ENCODE measurements around the gene DNAH7.

DNA sequence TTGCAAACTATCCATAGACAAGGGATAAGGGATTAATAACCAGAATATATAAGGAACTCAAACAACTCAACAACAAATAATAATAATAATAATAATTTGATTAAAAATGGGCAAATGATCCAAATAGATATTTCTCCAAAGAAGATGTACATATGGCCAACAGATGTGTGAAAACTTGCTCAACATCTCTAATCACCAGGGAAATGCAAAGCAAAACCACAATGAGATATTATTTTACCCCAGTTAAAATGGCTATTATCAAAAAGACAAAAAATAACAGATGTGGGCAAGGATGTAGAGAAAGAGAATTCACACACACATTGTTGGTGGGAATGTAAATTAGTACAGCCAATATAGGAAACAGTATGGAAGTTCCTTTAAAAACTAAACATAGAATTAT is 26.9 kb downstream of the DNAH7 start:
- TF ChIP-seq EP300 (IDR thresholded peaks at IDR 0.05), result no peak
- TF ChIP-seq, protein P1, sequence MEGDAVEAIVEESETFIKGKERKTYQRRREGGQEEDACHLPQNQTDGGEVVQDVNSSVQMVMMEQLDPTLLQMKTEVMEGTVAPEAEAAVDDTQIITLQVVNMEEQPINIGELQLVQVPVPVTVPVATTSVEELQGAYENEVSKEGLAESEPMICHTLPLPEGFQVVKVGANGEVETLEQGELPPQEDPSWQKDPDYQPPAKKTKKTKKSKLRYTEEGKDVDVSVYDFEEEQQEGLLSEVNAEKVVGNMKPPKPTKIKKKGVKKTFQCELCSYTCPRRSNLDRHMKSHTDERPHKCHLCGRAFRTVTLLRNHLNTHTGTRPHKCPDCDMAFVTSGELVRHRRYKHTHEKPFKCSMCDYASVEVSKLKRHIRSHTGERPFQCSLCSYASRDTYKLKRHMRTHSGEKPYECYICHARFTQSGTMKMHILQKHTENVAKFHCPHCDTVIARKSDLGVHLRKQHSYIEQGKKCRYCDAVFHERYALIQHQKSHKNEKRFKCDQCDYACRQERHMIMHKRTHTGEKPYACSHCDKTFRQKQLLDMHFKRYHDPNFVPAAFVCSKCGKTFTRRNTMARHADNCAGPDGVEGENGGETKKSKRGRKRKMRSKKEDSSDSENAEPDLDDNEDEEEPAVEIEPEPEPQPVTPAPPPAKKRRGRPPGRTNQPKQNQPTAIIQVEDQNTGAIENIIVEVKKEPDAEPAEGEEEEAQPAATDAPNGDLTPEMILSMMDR (IDR thresholded peaks at IDR 0.05), result no peak
- no peak for TF ChIP-seq POLR2AphosphoS5 (IDR thresholded peaks at IDR 0.05)
